Measurements from ENCODE around the gene HPGDS. TPM values are rescaled to one million over a fixed set of nuclear protein-coding genes. Genes with fewer than 3 reads are reported as not detected.

HPGDS gene
- polyA plus RNA-seq, 1 donor: 5.0 TPM

- Histone ChIP-seq H3K36me3 (ENCODE audit: control insufficient read depth, insufficient read depth, low read length) (no peaks in the 10 kb centered on the region), H3K27me3 (ENCODE audit: control insufficient read depth, insufficient read depth, low read length) (no peaks in the 10 kb centered on the region), H3K9me3 (ENCODE audit: control insufficient read depth, low read depth, low read length) (no peaks in the 10 kb centered on the region), H3K4me1 (ENCODE audit: control insufficient read depth, insufficient read depth, low read length) (no peaks in the 10 kb centered on the region), H3K27ac (ENCODE audit: low read length) (no peak overlapping the region), H3K4me3 (ENCODE audit: low read length) (no peak overlapping the region)
- no peak for DNase-seq
Observed at GRCh38 chr4:94358101-94358500, 15.5 kb upstream of the HPGDS start.

- DNase-seq: no peak
Observed at GRCh38 chr4:94357624-94358023, 15.0 kb upstream of the HPGDS start.

GRCh38 chr4:94356444-94356843 lies 13.8 kb upstream of the HPGDS start:
- no CpG with 5 or more reads among the region's 2 CpGs for WGBS (ENCODE audit: insufficient coverage, low lambda C conversion rate)
- H3K9me3 ChIP-seq (ENCODE audit: control insufficient read depth, low read depth, low read length): no peaks in the 10 kb centered on the region
- no peak for DNase-seq
- H3K36me3 ChIP-seq (ENCODE audit: control insufficient read depth, insufficient read depth, low read length): no peaks in the 10 kb centered on the region
- H3K4me3 ChIP-seq (ENCODE audit: low read length): no peak overlapping the region
- no peaks in the 10 kb centered on the region for H3K4me1 ChIP-seq (ENCODE audit: control insufficient read depth, insufficient read depth, low read length)
- H3K27me3 ChIP-seq (ENCODE audit: control insufficient read depth, insufficient read depth, low read length): no peaks in the 10 kb centered on the region
- H3K27ac ChIP-seq (ENCODE audit: low read length): no peak overlapping the region

More at GRCh38 chr4:94357624-94358023, 15.0 kb upstream of the HPGDS start:
- no peaks in the 10 kb centered on the region for H3K36me3 ChIP-seq (ENCODE audit: control insufficient read depth, insufficient read depth, low read length)
- no peaks in the 10 kb centered on the region for H3K4me1 ChIP-seq (ENCODE audit: control insufficient read depth, insufficient read depth, low read length)
- H3K27ac ChIP-seq (ENCODE audit: low read length): no peak overlapping the region
- WGBS (ENCODE audit: insufficient coverage, low lambda C conversion rate): 100% methylated on average over 2 of the region's 2 CpGs
- no peak overlapping the region for H3K4me3 ChIP-seq (ENCODE audit: low read length)
- H3K9me3 ChIP-seq (ENCODE audit: control insufficient read depth, low read depth, low read length): no peaks in the 10 kb centered on the region
- no peaks in the 10 kb centered on the region for H3K27me3 ChIP-seq (ENCODE audit: control insufficient read depth, insufficient read depth, low read length)

- no peak for DNase-seq
- H3K9me3 ChIP-seq (ENCODE audit: control insufficient read depth, low read depth, low read length): no peaks in the 10 kb centered on the region
- no peak overlapping the region for H3K27ac ChIP-seq (ENCODE audit: low read length)
- H3K36me3 ChIP-seq (ENCODE audit: control insufficient read depth, insufficient read depth, low read length): no peaks in the 10 kb centered on the region
- no peaks in the 10 kb centered on the region for H3K27me3 ChIP-seq (ENCODE audit: control insufficient read depth, insufficient read depth, low read length)
- H3K4me1 ChIP-seq (ENCODE audit: control insufficient read depth, insufficient read depth, low read length): no peaks in the 10 kb centered on the region
- H3K4me3 ChIP-seq (ENCODE audit: low read length): no peak overlapping the region
- WGBS (ENCODE audit: insufficient coverage, low lambda C conversion rate): no CpG with 5 or more reads among the region's 6 CpGs
Observed at GRCh38 chr4:94354474-94354896, 11.8 kb upstream of the HPGDS start.

- Histone ChIP-seq H3K9me3 (ENCODE audit: control insufficient read depth, low read depth, low read length) (no peaks in the 10 kb centered on the region), H3K4me1 (ENCODE audit: control insufficient read depth, insufficient read depth, low read length) (no peaks in the 10 kb centered on the region), H3K27ac (ENCODE audit: low read length) (no peak overlapping the region), H3K36me3 (ENCODE audit: control insufficient read depth, insufficient read depth, low read length) (no peaks in the 10 kb centered on the region), H3K27me3 (ENCODE audit: control insufficient read depth, insufficient read depth, low read length) (no peaks in the 10 kb centered on the region), H3K4me3 (ENCODE audit: low read length) (no peak overlapping the region)
- WGBS (ENCODE audit: insufficient coverage, low lambda C conversion rate): no CpG with 5 or more reads among the region's 2 CpGs
- DNase-seq: no peak
Observed at GRCh38 chr4:94352996-94353395, 10.4 kb upstream of the HPGDS start.

- H3K4me1 ChIP-seq (ENCODE audit: control insufficient read depth, insufficient read depth, low read length): no peaks in the 10 kb centered on the region
Observed at GRCh38 chr4:94352163-94352562, 9.5 kb upstream of the HPGDS start.

GRCh38 chr4:94351319-94351718 lies 8.7 kb upstream of the HPGDS start:
- Histone ChIP-seq H3K27me3 (ENCODE audit: control insufficient read depth, insufficient read depth, low read length) (no peaks in the 10 kb centered on the region), H3K4me3 (ENCODE audit: low read length) (no peak overlapping the region), H3K9me3 (ENCODE audit: control insufficient read depth, low read depth, low read length) (no peaks in the 10 kb centered on the region), H3K4me1 (ENCODE audit: control insufficient read depth, insufficient read depth, low read length) (no peaks in the 10 kb centered on the region), H3K27ac (ENCODE audit: low read length) (no peak overlapping the region), H3K36me3 (ENCODE audit: control insufficient read depth, insufficient read depth, low read length) (no peaks in the 10 kb centered on the region)
- WGBS (ENCODE audit: insufficient coverage, low lambda C conversion rate): 67% methylated on average over 1 of the region's 1 CpG
- DNase-seq: no peak

More at GRCh38 chr4:94352163-94352562, 9.5 kb upstream of the HPGDS start:
- H3K36me3 ChIP-seq (ENCODE audit: control insufficient read depth, insufficient read depth, low read length): no peaks in the 10 kb centered on the region
- 33% methylated on average over 3 of the region's 4 CpGs for WGBS (ENCODE audit: insufficient coverage, low lambda C conversion rate)
- H3K4me3 ChIP-seq (ENCODE audit: low read length): no peak overlapping the region
- DNase-seq: no peak
- H3K27me3 ChIP-seq (ENCODE audit: control insufficient read depth, insufficient read depth, low read length): no peaks in the 10 kb centered on the region
- no peak overlapping the region for H3K27ac ChIP-seq (ENCODE audit: low read length)
- no peaks in the 10 kb centered on the region for H3K9me3 ChIP-seq (ENCODE audit: control insufficient read depth, low read depth, low read length)

- H3K4me3 ChIP-seq (ENCODE audit: low read length): no peak overlapping the region
- DNase-seq: no peak
- H3K36me3 ChIP-seq (ENCODE audit: control insufficient read depth, insufficient read depth, low read length): no peaks in the 10 kb centered on the region
- H3K9me3 ChIP-seq (ENCODE audit: control insufficient read depth, low read depth, low read length): no peaks in the 10 kb centered on the region
- no peak overlapping the region for H3K27ac ChIP-seq (ENCODE audit: low read length)
- H3K27me3 ChIP-seq (ENCODE audit: control insufficient read depth, insufficient read depth, low read length): no peaks in the 10 kb centered on the region
- H3K4me1 ChIP-seq (ENCODE audit: control insufficient read depth, insufficient read depth, low read length): no peaks in the 10 kb centered on the region
- no CpG with 5 or more reads among the region's 8 CpGs for WGBS (ENCODE audit: insufficient coverage, low lambda C conversion rate)
Observed at GRCh38 chr4:94350095-94350494, 7.5 kb upstream of the HPGDS start.

- no peak for DNase-seq
- WGBS (ENCODE audit: insufficient coverage, low lambda C conversion rate): no CpG with 5 or more reads among the region's 1 CpG
- H3K4me1 ChIP-seq (ENCODE audit: control insufficient read depth, insufficient read depth, low read length): no peaks in the 10 kb centered on the region
Observed at GRCh38 chr4:94349193-94349592, 6.6 kb upstream of the HPGDS start.

GRCh38 chr4:94348666-94349065 lies 6.0 kb upstream of the HPGDS start:
- no peak for DNase-seq
- 100% methylated on average over 1 of the region's 3 CpGs for WGBS (ENCODE audit: insufficient coverage, low lambda C conversion rate)
- no peaks in the 10 kb centered on the region for H3K27me3 ChIP-seq (ENCODE audit: control insufficient read depth, insufficient read depth, low read length)
- no peaks in the 10 kb centered on the region for H3K9me3 ChIP-seq (ENCODE audit: control insufficient read depth, low read depth, low read length)
- no peaks in the 10 kb centered on the region for H3K4me1 ChIP-seq (ENCODE audit: control insufficient read depth, insufficient read depth, low read length)
- H3K36me3 ChIP-seq (ENCODE audit: control insufficient read depth, insufficient read depth, low read length): no peaks in the 10 kb centered on the region
- no peak overlapping the region for H3K27ac ChIP-seq (ENCODE audit: low read length)
- H3K4me3 ChIP-seq (ENCODE audit: low read length): no peak overlapping the region

More at GRCh38 chr4:94349193-94349592, 6.6 kb upstream of the HPGDS start:
- no peak overlapping the region for H3K27ac ChIP-seq (ENCODE audit: low read length)
- no peak overlapping the region for H3K4me3 ChIP-seq (ENCODE audit: low read length)
- no peaks in the 10 kb centered on the region for H3K36me3 ChIP-seq (ENCODE audit: control insufficient read depth, insufficient read depth, low read length)
- no peaks in the 10 kb centered on the region for H3K9me3 ChIP-seq (ENCODE audit: control insufficient read depth, low read depth, low read length)
- no peaks in the 10 kb centered on the region for H3K27me3 ChIP-seq (ENCODE audit: control insufficient read depth, insufficient read depth, low read length)

- Histone ChIP-seq H3K27me3 (ENCODE audit: control insufficient read depth, insufficient read depth, low read length) (no peaks in the 10 kb centered on the region), H3K27ac (ENCODE audit: low read length) (no peak overlapping the region), H3K9me3 (ENCODE audit: control insufficient read depth, low read depth, low read length) (no peaks in the 10 kb centered on the region), H3K36me3 (ENCODE audit: control insufficient read depth, insufficient read depth, low read length) (no peaks in the 10 kb centered on the region), H3K4me3 (ENCODE audit: low read length) (no peak overlapping the region), H3K4me1 (ENCODE audit: control insufficient read depth, insufficient read depth, low read length) (no peaks in the 10 kb centered on the region)
- no peak for DNase-seq
Observed at GRCh38 chr4:94346541-94346940, 3.9 kb upstream of the HPGDS start.

Measured in large intestine (tissue), 3 donors.